Endodermal cell (in vitro differentiated cells): ENCODE measurements around the gene DNAJC17. TPM values are rescaled to one million over a fixed set of nuclear protein-coding genes. Genes with fewer than 3 reads are reported as not detected.

Experiments used
- DNase-seq: peaks from one replicate; pipeline ENCODE4 v3.0.0-alpha.2; 2017
- H3K27ac ChIP-seq: 2 replicates; pipeline ENCODE4 v1.5.1; 2013; ENCODE audit warnings: mild to moderate bottlenecking, low read depth, low read length, moderate library complexity
- H3K27me3 ChIP-seq: 2 replicates; pipeline ENCODE4 v1.6.1; 2013; ENCODE audit warnings: mild to moderate bottlenecking, low read length, moderate library complexity; ENCODE audit not compliant: insufficient read depth, control insufficient read depth, poor library complexity, severe bottlenecking
- H3K36me3 ChIP-seq: 2 replicates; pipeline ENCODE4 v1.7.0; 2013; ENCODE audit warnings: mild to moderate bottlenecking, low read length, moderate library complexity; ENCODE audit not compliant: control insufficient read depth, insufficient read depth
- H3K4me1 ChIP-seq: one replicate; pipeline ENCODE4 v1.7.0; 2013; ENCODE audit warnings: low read length; ENCODE audit not compliant: control insufficient read depth, insufficient read depth
- H3K4me3 ChIP-seq: 2 replicates; pipeline ENCODE4 v1.5.1; 2013; ENCODE audit warnings: mild to moderate bottlenecking, low read length, moderate library complexity
- H3K9ac ChIP-seq: 2 replicates; pipeline ENCODE4 v1.6.1; 2013; ENCODE audit warnings: mild to moderate bottlenecking, low read length, moderate library complexity; ENCODE audit not compliant: poor library complexity, severe bottlenecking; ENCODE audit errors: extremely low read depth
- H3K9me3 ChIP-seq: 2 replicates; pipeline ENCODE4 v1.6.1; 2013; ENCODE audit warnings: mild to moderate bottlenecking, low read length, moderate library complexity; ENCODE audit not compliant: control insufficient read depth
- H3K27ac Mint-ChIP-seq: 2 replicates; pipeline ENCODE4 v1.8.0; 2020; ENCODE audit warnings: mixed read lengths
- H3K27me3 Mint-ChIP-seq: 2 replicates; pipeline ENCODE4 v1.8.0; 2021; ENCODE audit warnings: mild to moderate bottlenecking, mixed read lengths; ENCODE audit not compliant: insufficient read depth
- H3K36me3 Mint-ChIP-seq: 2 replicates; pipeline ENCODE4 v1.8.0; 2020; ENCODE audit warnings: low read depth, mixed read lengths
- H3K4me1 Mint-ChIP-seq: 2 replicates; pipeline ENCODE4 v1.8.0; 2020; ENCODE audit warnings: mixed read lengths
- H3K4me3 Mint-ChIP-seq: 2 replicates; pipeline ENCODE4 v1.8.0; 2020; ENCODE audit warnings: mild to moderate bottlenecking, moderate library complexity, mixed read lengths
- H3K9me3 Mint-ChIP-seq: 2 replicates; pipeline ENCODE4 v1.8.0; 2020; ENCODE audit warnings: mild to moderate bottlenecking, mixed read lengths
- WGBS, 2 experiments: methylation state at CpG; one replicate each; pipeline versions ENCODE4 v1.1.5 to v1.1.7; 2013; ENCODE audit warnings: missing lambda C conversion rate in 2 of 2, mixed read lengths in 1 of 2; ENCODE audit not compliant: insufficient coverage in 1 of 2, insufficient read length in 1 of 2; 5-methylcytosine and 5-hydroxymethylcytosine counted together
- long read RNA-seq, 4 experiments: library from polyadenylated mRNA in 2 of 4; library from RNA in 1 of 4; library from capped mRNA in 1 of 4; stranded (forward) in 3 of 4; unstranded in 1 of 4; transcript quantifications; one replicate each; pipeline ENCODE4 v2.0.0, GENCODE V29; 2020 to 2021; ENCODE audit warnings: inconsistent platforms in 1 of 4
- polyA plus RNA-seq, 2 experiments: library from polyadenylated mRNA; stranded (reverse); fragments of 50-300 nt; gene quantifications; one replicate each; pipeline ENCODE4 v1.2.3, GENCODE V29; 2013
- total RNA-seq, 2 donors: library from RNA; stranded (reverse); fragmentation: NEBNext Ultra II Directional in 1 of 2; extraction: Animal tissue kit (Norgen Biotek cat#: 25700) in 1 of 2; gene quantifications; 2 replicates in 1 of 2; 3 replicates in 1 of 2; pipeline ENCODE4 v1.2.1, GENCODE V29; 2021
- TF ChIP-seq, protein P1 (sequence below): fragments of 200-600 bp; sonication (generic); conservative IDR thresholded peaks from 2 replicates; pipeline ENCODE4 v1.5.0; 2021; ENCODE audit warnings: antibody characterized with exemption, mild to moderate bottlenecking

Gene DNAJC17, protein sequence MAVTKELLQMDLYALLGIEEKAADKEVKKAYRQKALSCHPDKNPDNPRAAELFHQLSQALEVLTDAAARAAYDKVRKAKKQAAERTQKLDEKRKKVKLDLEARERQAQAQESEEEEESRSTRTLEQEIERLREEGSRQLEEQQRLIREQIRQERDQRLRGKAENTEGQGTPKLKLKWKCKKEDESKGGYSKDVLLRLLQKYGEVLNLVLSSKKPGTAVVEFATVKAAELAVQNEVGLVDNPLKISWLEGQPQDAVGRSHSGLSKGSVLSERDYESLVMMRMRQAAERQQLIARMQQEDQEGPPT
- total RNA-seq: 10 to 100 TPM; 34.0 to 41.0 TPM
- polyA plus RNA-seq (2013, experiment 1 of 2): 49.7 TPM
- polyA plus RNA-seq (2013, experiment 2 of 2): 41.3 TPM
- long read RNA-seq, experiment 1, partial matches to known transcripts: 5 of 9 reads
- long read RNA-seq, experiment 1, other reads (novel, unspliced or antisense): 2 of 9 reads
- long read RNA-seq, experiment 2, transcript DNAJC17-201 (11 exons, 3,731 nt): major isoform, 14 of 16 reads
- long read RNA-seq, experiment 2, partial matches to known transcripts: 0 of 16 reads
- long read RNA-seq, experiment 2, other reads (novel, unspliced or antisense): 2 of 16 reads
- long read RNA-seq, experiment 3, transcript DNAJC17-201 (11 exons, 3,731 nt): major isoform, 26 of 42 reads
- long read RNA-seq, experiment 3, partial matches to known transcripts: 3 of 42 reads
- long read RNA-seq, experiment 3, other reads (novel, unspliced or antisense): 13 of 42 reads
- long read RNA-seq, experiment 4, partial matches to known transcripts: 4 of 11 reads
- long read RNA-seq, experiment 4, other reads (novel, unspliced or antisense): 4 of 11 reads

DNA sequence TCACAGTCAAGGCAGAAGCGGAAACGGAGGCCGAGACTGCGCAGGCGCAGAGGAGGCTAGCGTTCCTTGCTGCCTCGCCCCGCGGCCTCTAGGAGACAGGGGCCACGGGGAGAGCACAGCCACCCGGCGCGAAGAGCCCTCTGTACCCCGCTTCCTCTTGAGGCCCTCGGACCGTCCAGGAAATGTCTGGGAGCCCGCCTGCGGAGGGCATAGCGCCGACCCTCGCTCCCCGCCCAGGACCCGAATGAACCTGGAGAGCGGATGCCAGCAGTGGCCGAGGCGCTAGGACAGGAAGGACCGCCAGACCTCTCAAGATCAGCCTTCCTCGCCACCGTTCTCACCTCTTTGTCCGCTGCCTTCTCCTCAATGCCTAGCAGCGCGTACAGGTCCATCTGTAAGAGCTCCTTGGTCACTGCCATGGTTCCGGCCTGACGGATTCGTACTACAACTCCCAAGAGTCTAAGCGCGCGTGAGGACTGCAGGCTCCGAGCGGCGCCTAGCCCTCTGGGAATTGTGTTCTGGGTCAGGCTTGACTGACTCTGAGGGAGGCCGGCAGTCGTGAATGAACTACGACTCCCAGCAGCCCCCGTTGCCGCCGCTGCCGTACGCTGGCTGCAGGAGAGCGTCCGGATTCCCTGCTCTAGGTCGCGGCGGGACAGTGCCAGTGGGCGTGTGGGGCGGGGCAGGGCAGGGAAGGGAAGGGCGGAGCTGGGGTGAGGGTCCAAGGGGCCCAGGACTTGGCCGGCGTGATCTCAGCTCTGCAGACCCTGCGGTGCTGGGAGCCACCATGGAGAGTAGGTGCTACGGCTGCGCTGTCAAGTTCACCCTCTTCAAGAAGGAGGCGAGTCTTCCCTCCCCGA, at the start of gene DNAJC17, which contains the start of gene ZFYVE19:
Gene DNAJC17, minus strand, starts transcription at position 446 of the 860 bp plus-strand sequence. Its CDS starts 27 bp downstream, at position 419.
Gene ZFYVE19, plus strand, starts transcription at position 62 of the 860 bp plus-strand sequence. Its CDS starts 501 bp downstream, at position 563.
- H3K4me1 ChIP-seq: no peaks in the 10 kb centered on the region
- H3K36me3 ChIP-seq: no peaks in the 10 kb centered on the region
- TF ChIP-seq, protein P1, sequence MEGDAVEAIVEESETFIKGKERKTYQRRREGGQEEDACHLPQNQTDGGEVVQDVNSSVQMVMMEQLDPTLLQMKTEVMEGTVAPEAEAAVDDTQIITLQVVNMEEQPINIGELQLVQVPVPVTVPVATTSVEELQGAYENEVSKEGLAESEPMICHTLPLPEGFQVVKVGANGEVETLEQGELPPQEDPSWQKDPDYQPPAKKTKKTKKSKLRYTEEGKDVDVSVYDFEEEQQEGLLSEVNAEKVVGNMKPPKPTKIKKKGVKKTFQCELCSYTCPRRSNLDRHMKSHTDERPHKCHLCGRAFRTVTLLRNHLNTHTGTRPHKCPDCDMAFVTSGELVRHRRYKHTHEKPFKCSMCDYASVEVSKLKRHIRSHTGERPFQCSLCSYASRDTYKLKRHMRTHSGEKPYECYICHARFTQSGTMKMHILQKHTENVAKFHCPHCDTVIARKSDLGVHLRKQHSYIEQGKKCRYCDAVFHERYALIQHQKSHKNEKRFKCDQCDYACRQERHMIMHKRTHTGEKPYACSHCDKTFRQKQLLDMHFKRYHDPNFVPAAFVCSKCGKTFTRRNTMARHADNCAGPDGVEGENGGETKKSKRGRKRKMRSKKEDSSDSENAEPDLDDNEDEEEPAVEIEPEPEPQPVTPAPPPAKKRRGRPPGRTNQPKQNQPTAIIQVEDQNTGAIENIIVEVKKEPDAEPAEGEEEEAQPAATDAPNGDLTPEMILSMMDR: peak; percentile 31
- no peaks in the 10 kb centered on the region for H3K9me3 ChIP-seq
- peak; percentile 99 for DNase-seq
- Mint-ChIP-seq H3K27me3 (no peaks in the 10 kb centered on the region), H3K4me3 (peak within 1 kb of the TSS; percentile 92), H3K27ac (peak within 1 kb of the TSS; percentile 94), H3K9me3 (no peaks in the 10 kb centered on the region), H3K36me3 (peaks cover 8% of the 10 kb centered on the region), H3K4me1 (peaks cover 10% of the 10 kb centered on the region)
- H3K9ac ChIP-seq: peak within 1 kb of the TSS; percentile 84
- H3K4me3 ChIP-seq: peak within 1 kb of the TSS; percentile 99
- WGBS, 2 experiments: 0 to 1% methylated on average over 29 to 64 of the region's 64 CpGs
- no peaks in the 10 kb centered on the region for H3K27me3 ChIP-seq
- H3K27ac ChIP-seq: peak within 1 kb of the TSS; percentile 66

DNA sequence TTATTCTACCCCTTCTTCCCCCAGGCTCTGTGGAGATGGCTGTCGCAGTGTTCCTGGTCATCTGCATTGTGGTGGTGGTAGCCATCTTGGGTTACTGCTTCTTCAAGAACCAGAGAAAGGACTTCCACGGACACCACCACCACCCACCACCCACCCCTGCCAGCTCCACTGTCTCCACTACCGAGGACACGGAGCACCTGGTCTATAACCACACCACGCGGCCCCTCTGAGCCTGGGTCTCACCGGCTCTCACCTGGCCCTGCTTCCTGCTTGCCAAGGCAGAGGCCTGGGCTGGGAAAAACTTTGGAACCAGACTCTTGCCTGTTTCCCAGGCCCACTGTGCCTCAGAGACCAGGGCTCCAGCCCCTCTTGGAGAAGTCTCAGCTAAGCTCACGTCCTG, 49.5 kb upstream of the DNAJC17 start:
- Histone ChIP-seq H3K4me1 (no peaks in the 10 kb centered on the region), H3K9ac (no peak overlapping the region), H3K27me3 (no peaks in the 10 kb centered on the region), H3K36me3 (peaks cover 23% of the 10 kb centered on the region), H3K9me3 (no peaks in the 10 kb centered on the region), H3K27ac (no peak overlapping the region), H3K4me3 (no peak overlapping the region)
- no peak for DNase-seq
- peaks cover 4% of the 10 kb centered on the region for H3K4me1 Mint-ChIP-seq
- H3K27me3 Mint-ChIP-seq: no peaks in the 10 kb centered on the region
- 90% methylated on average over 8 of the region's 8 CpGs; no CpG with 5 or more reads in 1 of the 2 experiments for WGBS, 2 experiments
- peaks cover 39% of the 10 kb centered on the region for H3K36me3 Mint-ChIP-seq
- H3K9me3 Mint-ChIP-seq: no peaks in the 10 kb centered on the region
- no peak overlapping the region for H3K4me3 Mint-ChIP-seq
- no peak overlapping the region for H3K27ac Mint-ChIP-seq
- TF ChIP-seq, protein P1: no peak
